A673 (cell line): ENCODE results near the gene ANXA8L1. TPM values are rescaled to one million over a fixed set of nuclear protein-coding genes. Genes with fewer than 3 reads are reported as not detected.
"Not testable (repeated sequence)": the region's sequence is repeated elsewhere in the genome, so short reads cannot be mapped to it uniquely, and the experiment has no call there.

Experiments
- Bru-seq: library from RNA; stranded (reverse); fragments of 400-500 nt; gene quantifications from one replicate; lab custom pipeline; 2021; lab: Mats Ljungman, UMichigan
- BruChase-seq, 2 experiments: library from RNA; stranded (reverse); fragments of 400-500 nt; gene quantifications; one replicate each; lab custom pipeline; 2021; lab: Mats Ljungman, UMichigan
- BruUV-seq: library from RNA; stranded (reverse); fragments of 400-500 nt; replicated peaks from 2 replicates; lab custom pipeline; 2021; lab: Mats Ljungman, UMichigan
- CTCF ChIA-PET: fragments of 300-600 bp; sonication (Branson Sonifier 250); formaldehyde crosslinking; loops from one replicate; lab custom pipeline; 2022; ENCODE audit warnings: antibody characterized with exemption; lab: Charles Lee
- POLR2A ChIA-PET: fragments of 300-600 bp; sonication (Branson Sonifier 250); formaldehyde crosslinking; loops from one replicate; lab custom pipeline; 2022; ENCODE audit warnings: antibody characterized with exemption; ENCODE audit not compliant: low non-redundant PET; lab: Charles Lee
- DNase-seq: peaks from one replicate; pipeline ENCODE4 v3.0.0-alpha.2; 2015; ENCODE audit warnings: low spot score
- H3K27ac ChIP-seq: fragments of 200-600 bp; sonication (generic); 2 replicates; pipeline ENCODE4 v1.5.1; 2016; ENCODE audit warnings: mixed run types, low read depth, mild to moderate bottlenecking, mixed read lengths, antibody characterized with exemption, low read length; ENCODE audit not compliant: poor library complexity, severe bottlenecking
- H3K27me3 ChIP-seq: fragments of 200-600 bp; sonication (generic); replicated peaks from 2 replicates; pipeline ENCODE4 v1.6.1; 2017; ENCODE audit warnings: mixed run types, low read depth, mild to moderate bottlenecking, mixed read lengths, antibody characterized with exemption, low read length; ENCODE audit not compliant: insufficient read depth, poor library complexity
- H3K36me3 ChIP-seq: fragments of 200-600 bp; sonication (generic); 2 replicates; pipeline ENCODE4 v1.6.1; 2016; ENCODE audit warnings: mixed run types, mild to moderate bottlenecking, mixed read lengths, antibody characterized with exemption, low read length; ENCODE audit not compliant: insufficient read depth, poor library complexity, severe bottlenecking
- H3K4me1 ChIP-seq: fragments of 200-600 bp; sonication (generic); 2 replicates; pipeline ENCODE4 v1.6.1; 2017; ENCODE audit warnings: mixed run types, mild to moderate bottlenecking, mixed read lengths, antibody characterized with exemption, low read length; ENCODE audit not compliant: insufficient read depth, poor library complexity, severe bottlenecking
- H3K4me3 ChIP-seq: fragments of 200-600 bp; sonication (generic); 2 replicates; pipeline ENCODE4 v1.5.1; 2016; ENCODE audit warnings: low read depth, mixed run types, mild to moderate bottlenecking, mixed read lengths, low read length; ENCODE audit not compliant: poor library complexity, severe bottlenecking
- H3K9me3 ChIP-seq: fragments of 200-600 bp; sonication (generic); 2 replicates; pipeline ENCODE4 v1.6.1; 2016; ENCODE audit warnings: mixed run types, low read depth, mild to moderate bottlenecking, mixed read lengths, antibody characterized with exemption, low read length; ENCODE audit not compliant: poor library complexity, severe bottlenecking
- CTCF ChIP-seq: fragments of 300-800, 200-600 bp; sonication (generic); conservative IDR thresholded peaks from 2 replicates; pipeline ENCODE4 v1.5.1; 2017; ENCODE audit warnings: low read depth, mild to moderate bottlenecking, antibody characterized with exemption, low read length, moderate library complexity, mixed read lengths
- EZH2 ChIP-seq: fragments of 200-600 bp; sonication (generic); IDR thresholded peaks from 2 replicates; pipeline ENCODE4 v1.6.1; 2017; ENCODE audit warnings: borderline replicate concordance, low read depth, mild to moderate bottlenecking, mixed read lengths, antibody characterized with exemption, low read length; ENCODE audit not compliant: poor library complexity, severe bottlenecking
- intact Hi-C: fragments of 100-400 bp; cut with micrococcal nuclease; formaldehyde crosslinking; loops from one replicate; pipeline ENCODE4 v1.10.0; 2022; ENCODE audit not compliant: unreplicated experiment
- long read RNA-seq: library from polyadenylated mRNA; stranded (forward); transcript quantifications from one replicate; pipeline ENCODE4 v2.0.0, GENCODE V29; 2022
- total RNA-seq: library from RNA; stranded (reverse); gene quantifications from 2 replicates; pipeline ENCODE4 v1.2.3, GENCODE V29; 2021

Gene ANXA8L1
- total RNA-seq (not detected in 2 replicates), Bru-seq, nascent RNA (not detected), BruChase-seq, experiment 1, labeled RNA remaining after a 2-hour chase (not detected), BruChase-seq, experiment 2, labeled RNA remaining after a 6-hour chase (not detected)
- long read RNA-seq: 0 reads

GRCh38 chr10:46375406-46375805, at the start of gene ANXA8L1:
ANXA8L1 (plus strand) TSS chr10:46375776; CDS start chr10:46375852, 76 bp downstream.
- CTCF ChIA-PET, H3K4me1 ChIP-seq, H3K27me3 ChIP-seq, BruUV-seq, H3K27ac ChIP-seq, DNase-seq, H3K9me3 ChIP-seq, intact Hi-C loops, POLR2A ChIA-PET, H3K4me3 ChIP-seq, H3K36me3 ChIP-seq: not testable (repeated sequence)

- Histone ChIP-seq H3K27ac (no peak overlapping the region), H3K4me1 (no peaks in the 10 kb centered on the region), H3K4me3 (no peak overlapping the region), H3K9me3 (no peaks in the 10 kb centered on the region), H3K27me3 (peaks cover 13% of the 10 kb centered on the region), H3K36me3 (no peaks in the 10 kb centered on the region)
- POLR2A ChIA-PET: no interaction called here
- CTCF ChIA-PET: no interaction called here
- no peak for TF ChIP-seq CTCF
- TF ChIP-seq EZH2: no peak
- DNase-seq: no peak
- BruUV-seq: no TSS peak
- intact Hi-C loops: no loop called here
These were observed 49.5 kb upstream of the ANXA8L1 start for GRCh38 chr10:46326066-46326465.

GRCh38 chr10:46326971-46327370, 48.6 kb upstream of the ANXA8L1 start:
- H3K4me1 ChIP-seq: no peaks in the 10 kb centered on the region
- no TSS peak for BruUV-seq
- H3K9me3 ChIP-seq: no peaks in the 10 kb centered on the region
- intact Hi-C loops: no loop called here
- no peak for DNase-seq
- TF ChIP-seq CTCF (no peak), EZH2 (no peak)
- CTCF ChIA-PET: no interaction called here
- H3K27me3 ChIP-seq: peaks cover 13% of the 10 kb centered on the region
- H3K4me3 ChIP-seq: no peak overlapping the region
- POLR2A ChIA-PET: no interaction called here
- H3K27ac ChIP-seq: no peak overlapping the region
- no peaks in the 10 kb centered on the region for H3K36me3 ChIP-seq

GRCh38 chr10:46327685-46328084, 47.9 kb upstream of the ANXA8L1 start:
- no peaks in the 10 kb centered on the region for H3K9me3 ChIP-seq
- POLR2A ChIA-PET: no interaction called here
- H3K4me3 ChIP-seq: no peak overlapping the region
- no peak overlapping the region for H3K27ac ChIP-seq
- H3K36me3 ChIP-seq: no peaks in the 10 kb centered on the region
- intact Hi-C loops: no loop called here
- no TSS peak for BruUV-seq
- no peak for DNase-seq
- H3K27me3 ChIP-seq: peaks cover 9% of the 10 kb centered on the region
- TF ChIP-seq EZH2 (no peak), CTCF (no peak)
- no peaks in the 10 kb centered on the region for H3K4me1 ChIP-seq
- CTCF ChIA-PET: no interaction called here
